Activated gamma-delta T cell (primary cell): Measurements from ENCODE around the gene CORO1C.

Experiments used
- DNase-seq: peaks from one replicate; lab custom pipeline; 2025; lab: John Stamatoyannopoulos, UW

The CORO1C gene

GRCh38 chr12:108647585-108648287 lies 83.6 kb downstream of the CORO1C start:
- DNase-seq = no peak

GRCh38 chr12:108646600-108647579 lies 84.4 kb downstream of the CORO1C start:
- DNase-seq = no peak

- DNase-seq = no peak
Measured at GRCh38 chr12:108645686-108646599, 85.4 kb downstream of the CORO1C start.

- no peak for DNase-seq
Measured at GRCh38 chr12:108644811-108645120, 86.6 kb downstream of the CORO1C start.

GRCh38 chr12:108643941-108644810 lies 87.1 kb downstream of the CORO1C start:
- no peak for DNase-seq

- no peak for DNase-seq
Measured at GRCh38 chr12:108642899-108643654, 88.2 kb downstream of the CORO1C start.

GRCh38 chr12:108642269-108642870 lies 88.9 kb downstream of the CORO1C start:
- DNase-seq = no peak

- DNase-seq = no peak
Measured at GRCh38 chr12:108641446-108642268, 89.7 kb downstream of the CORO1C start.

GRCh38 chr12:108640802-108641445 lies 90.4 kb downstream of the CORO1C start:
- no peak for DNase-seq

GRCh38 chr12:108638997-108639822 lies 92.1 kb downstream of the CORO1C start:
- no peak for DNase-seq

GRCh38 chr12:108638141-108638827 lies 93.0 kb downstream of the CORO1C start:
- no peak for DNase-seq

GRCh38 chr12:108637222-108637971 lies 93.9 kb downstream of the CORO1C start:
- DNase-seq = no peak

- DNase-seq = no peak
Measured at GRCh38 chr12:108635997-108636808, 95.1 kb downstream of the CORO1C start.

GRCh38 chr12:108635201-108635996 lies 95.9 kb downstream of the CORO1C start:
- no peak for DNase-seq
